ENCODE data around the gene GLOD4.

GLOD4 gene

DNA sequence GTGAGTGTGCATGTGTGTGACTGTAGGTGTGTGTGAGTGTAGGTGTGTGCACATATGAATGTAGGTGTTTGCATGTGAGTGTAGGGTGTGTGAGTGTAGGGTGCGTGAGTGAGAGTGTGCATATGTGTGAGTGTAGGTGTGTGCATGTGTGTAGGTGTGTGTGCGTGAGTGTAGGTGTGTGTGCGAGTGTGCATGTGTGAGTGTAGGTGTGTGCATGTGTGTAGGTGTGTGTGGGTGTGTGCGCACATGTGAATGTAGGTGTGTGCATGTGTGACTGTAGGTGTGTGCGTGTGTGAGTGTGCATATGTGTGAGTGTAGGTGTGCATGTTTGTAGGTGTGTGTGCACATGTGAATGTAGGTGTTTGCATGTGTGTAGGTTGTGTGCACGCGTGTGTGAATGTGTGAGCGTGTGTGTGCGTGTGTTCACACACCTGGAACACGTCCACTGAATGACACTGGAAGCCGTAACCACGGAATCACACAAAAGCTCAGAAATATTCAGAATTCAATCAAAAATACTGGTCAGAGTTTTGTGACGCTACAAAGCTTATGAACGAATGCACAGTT is 30.6 kb upstream of the GLOD4 start:
- H2BK120ac ChIP-seq (ENCODE audit: low read depth, low read length), result no peak overlapping the region
- H3K4me3 ChIP-seq (ENCODE audit: low read length), result no peak overlapping the region
- H3K79me2 ChIP-seq (ENCODE audit: control insufficient read depth, insufficient read depth, low read length), result peaks cover 7% of the 10 kb centered on the region
- no peak overlapping the region for H3K4ac ChIP-seq (ENCODE audit: low read depth, low read length)
- H2BK5ac ChIP-seq (ENCODE audit: low read length), result no peak overlapping the region
- H3K18ac ChIP-seq (ENCODE audit: low read length), result no peak overlapping the region
- no peaks in the 10 kb centered on the region for H3K27me3 ChIP-seq (ENCODE audit: insufficient read depth, low read length, poor library complexity)
- H4K8ac ChIP-seq (ENCODE audit: low read depth, low read length), result no peak overlapping the region
- no peak for DNase-seq
- H4K5ac ChIP-seq (ENCODE audit: low read length), result no peak overlapping the region
- no peak overlapping the region for H3K9ac ChIP-seq (ENCODE audit: low read length)
- H3K56ac ChIP-seq (ENCODE audit: low read length), result no peak overlapping the region
- no peak overlapping the region for H2AK5ac ChIP-seq (ENCODE audit: low read length)
- H3K23ac ChIP-seq (ENCODE audit: low read length), result no peak overlapping the region
- H3K36me3 ChIP-seq (ENCODE audit: control insufficient read depth, insufficient read depth, low read length), result peaks cover 18% of the 10 kb centered on the region
- peaks cover 20% of the 10 kb centered on the region for H3K79me1 ChIP-seq (ENCODE audit: low read length)
- H3K27ac ChIP-seq (ENCODE audit: low read depth, low read length), result no peak overlapping the region
- 100% methylated on average over 2 of the region's 14 CpGs for WGBS (ENCODE audit: extremely low coverage, insufficient coverage, low lambda C conversion rate)
- H2BK15ac ChIP-seq (replicated peaks; ENCODE audit: low read depth), result no peak overlapping the region
- no peaks in the 10 kb centered on the region for H3K4me1 ChIP-seq (ENCODE audit: control insufficient read depth, low read depth, low read length)
- H3K4me2 ChIP-seq (ENCODE audit: low read length), result no peak overlapping the region

DNA sequence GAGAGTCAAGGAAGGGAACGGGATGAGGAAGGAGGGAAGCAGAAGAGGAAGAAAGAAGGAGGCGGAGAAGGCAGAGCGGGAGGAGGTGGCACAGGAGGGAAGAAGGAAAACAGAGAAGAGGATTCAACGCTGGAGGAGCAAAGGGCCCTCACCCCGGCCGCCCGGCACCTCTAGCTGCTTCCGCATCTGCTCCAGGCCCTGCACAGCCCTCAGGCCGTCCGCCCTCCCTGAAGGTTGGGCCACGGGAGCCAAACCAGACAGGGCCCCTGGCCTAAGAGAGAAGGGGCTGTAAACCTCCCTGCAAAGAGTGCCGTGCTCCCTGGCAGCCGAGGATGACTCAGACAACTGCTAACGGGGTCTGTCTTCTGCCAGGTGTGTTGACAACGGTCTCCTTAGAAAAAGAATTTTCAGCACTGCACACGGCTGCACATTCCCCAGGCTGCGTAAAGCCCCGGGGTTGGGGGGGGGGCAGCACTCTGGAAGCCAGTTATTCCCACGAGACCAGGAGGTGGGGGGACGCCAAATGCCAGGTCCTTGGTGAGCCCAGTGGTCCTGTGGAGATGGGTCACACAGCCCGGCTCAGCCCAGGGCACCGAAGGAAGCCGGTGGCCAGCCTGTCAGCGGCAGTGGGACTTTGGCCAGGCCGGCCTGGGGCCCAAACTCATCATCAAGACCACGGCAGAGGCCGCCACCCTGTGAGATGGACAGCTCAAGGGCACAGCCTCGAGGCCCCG is 29.1 kb upstream of the GLOD4 start:
- no peak overlapping the region for H2BK15ac ChIP-seq (replicated peaks; ENCODE audit: low read depth)
- no peaks in the 10 kb centered on the region for H3K27me3 ChIP-seq (ENCODE audit: insufficient read depth, low read length, poor library complexity)
- no CpG with 5 or more reads among the region's 29 CpGs for WGBS (ENCODE audit: extremely low coverage, insufficient coverage, low lambda C conversion rate)
- peaks cover 23% of the 10 kb centered on the region for H3K79me1 ChIP-seq (ENCODE audit: low read length)
- H3K27ac ChIP-seq (ENCODE audit: low read depth, low read length), result no peak overlapping the region
- H3K56ac ChIP-seq (ENCODE audit: low read length), result no peak overlapping the region
- H3K4me2 ChIP-seq (ENCODE audit: low read length), result no peak overlapping the region
- H3K4me1 ChIP-seq (ENCODE audit: control insufficient read depth, low read depth, low read length), result no peaks in the 10 kb centered on the region
- H2BK120ac ChIP-seq (ENCODE audit: low read depth, low read length), result no peak overlapping the region
- no peak for DNase-seq
- H2AK5ac ChIP-seq (ENCODE audit: low read length), result no peak overlapping the region
- H3K23ac ChIP-seq (ENCODE audit: low read length), result no peak overlapping the region
- no peak overlapping the region for H4K8ac ChIP-seq (ENCODE audit: low read depth, low read length)
- H3K4me3 ChIP-seq (ENCODE audit: low read length), result no peak overlapping the region
- H3K4ac ChIP-seq (ENCODE audit: low read depth, low read length), result no peak overlapping the region
- no peak overlapping the region for H4K5ac ChIP-seq (ENCODE audit: low read length)
- H3K9ac ChIP-seq (ENCODE audit: low read length), result no peak overlapping the region
- peaks cover 7% of the 10 kb centered on the region for H3K79me2 ChIP-seq (ENCODE audit: control insufficient read depth, insufficient read depth, low read length)
- peaks cover 15% of the 10 kb centered on the region for H3K36me3 ChIP-seq (ENCODE audit: control insufficient read depth, insufficient read depth, low read length)
- no peak overlapping the region for H2BK5ac ChIP-seq (ENCODE audit: low read length)
- H3K18ac ChIP-seq (ENCODE audit: low read length), result no peak overlapping the region

DNA sequence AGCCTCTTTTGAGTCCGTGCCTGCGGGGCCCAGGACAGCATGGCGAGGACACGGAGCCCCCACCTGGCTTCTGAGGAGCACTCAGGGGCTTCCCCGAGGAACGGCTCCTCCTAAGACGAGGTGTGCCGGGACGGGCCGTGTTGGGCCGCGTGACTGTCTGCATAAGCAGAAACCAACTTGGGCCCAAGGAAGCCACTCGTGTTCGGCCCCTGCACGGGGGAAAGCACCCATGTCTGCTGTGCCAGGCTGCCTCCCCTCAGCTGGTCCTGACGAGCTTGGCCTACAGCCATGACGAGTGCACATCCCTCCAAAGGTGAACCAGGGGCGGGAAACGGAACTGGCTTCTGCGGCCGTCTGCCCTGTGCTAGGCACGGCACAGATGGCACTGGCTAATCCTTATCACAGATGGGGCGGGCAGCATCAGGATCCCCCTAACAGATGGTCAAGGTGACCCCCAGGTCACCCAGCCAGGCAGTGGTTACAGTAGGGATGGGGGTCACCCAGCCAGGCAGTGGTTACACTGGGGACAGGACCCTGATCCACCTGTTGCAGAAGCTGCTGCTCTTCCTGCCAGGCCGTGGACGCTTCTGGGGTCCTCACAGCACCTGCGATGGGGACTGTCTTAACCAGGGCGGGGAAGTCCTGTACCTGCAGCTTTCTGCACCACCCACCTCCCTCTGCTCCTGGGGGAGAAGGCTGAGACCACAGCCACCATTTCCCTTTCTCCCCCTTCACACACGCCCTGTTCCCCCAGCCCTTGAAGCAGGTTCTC is 25.6 kb upstream of the GLOD4 start:
- H3K79me2 ChIP-seq (ENCODE audit: control insufficient read depth, insufficient read depth, low read length), result peaks cover 5% of the 10 kb centered on the region
- H3K27ac ChIP-seq (ENCODE audit: low read depth, low read length), result no peak overlapping the region
- no peak overlapping the region for H2AK5ac ChIP-seq (ENCODE audit: low read length)
- no peaks in the 10 kb centered on the region for H3K4me1 ChIP-seq (ENCODE audit: control insufficient read depth, low read depth, low read length)
- no peak overlapping the region for H3K9ac ChIP-seq (ENCODE audit: low read length)
- H4K8ac ChIP-seq (ENCODE audit: low read depth, low read length), result no peak overlapping the region
- no peak overlapping the region for H3K4me3 ChIP-seq (ENCODE audit: low read length)
- no peak overlapping the region for H3K18ac ChIP-seq (ENCODE audit: low read length)
- no peak overlapping the region for H3K56ac ChIP-seq (ENCODE audit: low read length)
- no peak overlapping the region for H3K4me2 ChIP-seq (ENCODE audit: low read length)
- no peak overlapping the region for H2BK15ac ChIP-seq (replicated peaks; ENCODE audit: low read depth)
- H3K36me3 ChIP-seq (ENCODE audit: control insufficient read depth, insufficient read depth, low read length), result peaks cover 6% of the 10 kb centered on the region
- H3K27me3 ChIP-seq (ENCODE audit: insufficient read depth, low read length, poor library complexity), result no peaks in the 10 kb centered on the region
- DNase-seq, result no peak
- no peak overlapping the region for H2BK5ac ChIP-seq (ENCODE audit: low read length)
- H2BK120ac ChIP-seq (ENCODE audit: low read depth, low read length), result no peak overlapping the region
- no CpG with 5 or more reads among the region's 28 CpGs for WGBS (ENCODE audit: extremely low coverage, insufficient coverage, low lambda C conversion rate)
- H3K4ac ChIP-seq (ENCODE audit: low read depth, low read length), result no peak overlapping the region
- H4K5ac ChIP-seq (ENCODE audit: low read length), result no peak overlapping the region
- no peak overlapping the region for H3K23ac ChIP-seq (ENCODE audit: low read length)
- H3K79me1 ChIP-seq (ENCODE audit: low read length), result peaks cover 19% of the 10 kb centered on the region

- H3K23ac ChIP-seq (ENCODE audit: low read length), result no peak overlapping the region
- H3K18ac ChIP-seq (ENCODE audit: low read length), result no peak overlapping the region
- no peak overlapping the region for H2BK120ac ChIP-seq (ENCODE audit: low read depth, low read length)
- H3K79me1 ChIP-seq (ENCODE audit: low read length), result peaks cover 13% of the 10 kb centered on the region
- WGBS (ENCODE audit: extremely low coverage, insufficient coverage, low lambda C conversion rate), result no CpG with 5 or more reads among the region's 33 CpGs
- no peaks in the 10 kb centered on the region for H3K4me1 ChIP-seq (ENCODE audit: control insufficient read depth, low read depth, low read length)
- H3K4ac ChIP-seq (ENCODE audit: low read depth, low read length), result no peak overlapping the region
- H4K8ac ChIP-seq (ENCODE audit: low read depth, low read length), result no peak overlapping the region
- H3K56ac ChIP-seq (ENCODE audit: low read length), result no peak overlapping the region
- H4K5ac ChIP-seq (ENCODE audit: low read length), result no peak overlapping the region
- H3K79me2 ChIP-seq (ENCODE audit: control insufficient read depth, insufficient read depth, low read length), result peaks cover 2% of the 10 kb centered on the region
- no peaks in the 10 kb centered on the region for H3K27me3 ChIP-seq (ENCODE audit: insufficient read depth, low read length, poor library complexity)
- H2BK15ac ChIP-seq (replicated peaks; ENCODE audit: low read depth), result no peak overlapping the region
- no peak overlapping the region for H2AK5ac ChIP-seq (ENCODE audit: low read length)
- no peak overlapping the region for H2BK5ac ChIP-seq (ENCODE audit: low read length)
- H3K36me3 ChIP-seq (ENCODE audit: control insufficient read depth, insufficient read depth, low read length), result peaks cover 5% of the 10 kb centered on the region
- no peak overlapping the region for H3K9ac ChIP-seq (ENCODE audit: low read length)
- no peak overlapping the region for H3K27ac ChIP-seq (ENCODE audit: low read depth, low read length)
- H3K4me3 ChIP-seq (ENCODE audit: low read length), result no peak overlapping the region
- no peak overlapping the region for H3K4me2 ChIP-seq (ENCODE audit: low read length)
- DNase-seq, result no peak
These were observed 24.9 kb upstream of the GLOD4 start for GRCh38 chr17:806781-807522.

DNA sequence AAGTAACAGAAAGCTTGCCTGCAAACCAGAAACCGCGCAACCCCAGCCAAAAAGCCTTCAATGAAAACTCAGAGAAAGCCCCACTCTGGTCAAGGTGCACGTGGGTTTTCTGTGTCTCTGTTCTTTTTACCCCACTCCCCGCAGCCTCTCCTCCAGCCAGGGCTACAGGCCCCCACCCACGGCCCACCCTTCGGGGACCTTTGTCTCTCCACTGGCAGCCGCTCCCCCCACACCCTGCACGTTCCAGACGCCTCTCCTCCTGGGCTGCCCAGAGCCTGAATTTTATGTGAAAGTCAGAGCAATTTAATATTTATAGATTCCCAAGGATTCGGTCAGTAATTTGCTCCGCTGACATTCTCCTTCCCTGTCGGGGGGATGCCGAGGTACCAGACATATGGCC is 24.3 kb upstream of the GLOD4 start:
- H3K9ac ChIP-seq (ENCODE audit: low read length), result no peak overlapping the region
- peaks cover 7% of the 10 kb centered on the region for H3K36me3 ChIP-seq (ENCODE audit: control insufficient read depth, insufficient read depth, low read length)
- WGBS (ENCODE audit: extremely low coverage, insufficient coverage, low lambda C conversion rate), result no CpG with 5 or more reads among the region's 13 CpGs

More for the DNA sequence above, 24.3 kb upstream of the GLOD4 start:
- H3K18ac ChIP-seq (ENCODE audit: low read length), result no peak overlapping the region
- no peak overlapping the region for H3K56ac ChIP-seq (ENCODE audit: low read length)
- no peak overlapping the region for H4K5ac ChIP-seq (ENCODE audit: low read length)
- H2AK5ac ChIP-seq (ENCODE audit: low read length), result no peak overlapping the region
- no peak overlapping the region for H3K23ac ChIP-seq (ENCODE audit: low read length)
- no peak overlapping the region for H3K4me2 ChIP-seq (ENCODE audit: low read length)
- no peak overlapping the region for H4K8ac ChIP-seq (ENCODE audit: low read depth, low read length)
- no peak overlapping the region for H2BK15ac ChIP-seq (replicated peaks; ENCODE audit: low read depth)
- no peak overlapping the region for H2BK120ac ChIP-seq (ENCODE audit: low read depth, low read length)
- H3K4ac ChIP-seq (ENCODE audit: low read depth, low read length), result no peak overlapping the region
- peaks cover 2% of the 10 kb centered on the region for H3K79me2 ChIP-seq (ENCODE audit: control insufficient read depth, insufficient read depth, low read length)
- no peaks in the 10 kb centered on the region for H3K4me1 ChIP-seq (ENCODE audit: control insufficient read depth, low read depth, low read length)
- DNase-seq, result no peak
- H3K27ac ChIP-seq (ENCODE audit: low read depth, low read length), result no peak overlapping the region
- H3K4me3 ChIP-seq (ENCODE audit: low read length), result no peak overlapping the region
- H3K27me3 ChIP-seq (ENCODE audit: insufficient read depth, low read length, poor library complexity), result no peaks in the 10 kb centered on the region
- H3K79me1 ChIP-seq (ENCODE audit: low read length), result peaks cover 13% of the 10 kb centered on the region
- no peak overlapping the region for H2BK5ac ChIP-seq (ENCODE audit: low read length)
